ACHN (cell line): Measurements from ENCODE around the gene TBKBP1.
"Not testable (repeated sequence)": the region's sequence is repeated elsewhere in the genome, so short reads cannot be mapped to it uniquely, and the experiment has no call there.

Experiments used
- DNase-seq: peaks from one replicate; pipeline ENCODE4 v3.0.0-alpha.2; 2015
- in situ Hi-C: cut with HindIII; loops from 2 replicates; pipeline ENCODE4 v1.10.0; 2017; ENCODE audit warnings: low sequenced_read_pairs, low pct_ligation_motif_present, low pct_unique_long_range_greater_than_20kb

Gene TBKBP1

GRCh38 chr17:47739945-47740344 lies 46.0 kb downstream of the TBKBP1 start:
- in situ Hi-C loops, DNase-seq: not testable (repeated sequence)

GRCh38 chr17:47741109-47741792 lies 47.3 kb downstream of the TBKBP1 start:
- in situ Hi-C loops, result no loop called here
- DNase-seq, result no peak

GRCh38 chr17:47741793-47742145 lies 47.8 kb downstream of the TBKBP1 start:
- no peak for DNase-seq
- in situ Hi-C loops, result no loop called here

- peak; percentile 22 for DNase-seq
- in situ Hi-C loops, result no loop called here
These were observed 48.6 kb downstream of the TBKBP1 start for GRCh38 chr17:47742319-47743181.

GRCh38 chr17:47744168-47745036 lies 50.4 kb downstream of the TBKBP1 start:
- in situ Hi-C loops, result no loop called here
- no peak for DNase-seq

- no peak for DNase-seq
- in situ Hi-C loops, result no loop called here
These were observed 51.0 kb downstream of the TBKBP1 start for GRCh38 chr17:47745037-47745380.

- in situ Hi-C loops, result no loop called here
- DNase-seq, result no peak
These were observed 57.5 kb downstream of the TBKBP1 start for GRCh38 chr17:47751471-47751870.

GRCh38 chr17:47757386-47757785 lies 63.4 kb downstream of the TBKBP1 start:
- DNase-seq, result no peak
- in situ Hi-C loops, result no loop called here

GRCh38 chr17:47760409-47761140 lies 66.6 kb downstream of the TBKBP1 start:
- in situ Hi-C loops, result no loop called here

More at GRCh38 chr17:47760409-47761140, 66.6 kb downstream of the TBKBP1 start:
- no peak for DNase-seq
